Measurements from ENCODE around the gene LRRC41. TPM values are rescaled to one million over a fixed set of nuclear protein-coding genes. Genes with fewer than 3 reads are reported as not detected.

The LRRC41 gene
- total RNA-seq, 1 donor from 2014 or later, result 43.1 TPM

DNA sequence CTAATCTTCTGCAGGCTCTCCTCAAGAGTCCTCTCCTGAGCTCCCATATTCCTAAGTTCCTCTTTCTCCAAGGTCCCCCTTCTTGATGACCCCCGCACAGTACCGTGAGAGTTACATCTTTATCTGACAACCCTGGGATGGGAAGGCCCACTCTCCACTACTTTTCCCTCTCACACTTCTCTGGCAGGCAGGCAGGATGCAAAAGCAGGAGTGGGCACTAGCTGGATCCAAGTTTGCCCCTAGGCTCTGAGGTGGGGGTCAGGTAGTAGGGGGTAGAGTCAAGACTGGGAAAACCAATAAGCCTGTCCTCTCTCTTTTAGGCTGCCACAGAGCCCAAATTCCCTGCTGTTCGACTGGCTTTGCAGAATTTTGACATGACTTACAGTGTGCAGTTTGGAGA, 41.1 kb upstream of the LRRC41 start:
- peaks cover 19% of the 10 kb centered on the region for H3K36me3 Mint-ChIP-seq
- peaks cover 5% of the 10 kb centered on the region for H3K36me3 ChIP-seq
- no peaks in the 10 kb centered on the region for H3K9me3 ChIP-seq (ENCODE audit: low read depth)
- no peak overlapping the region for H3K4me3 Mint-ChIP-seq
- TF ChIP-seq EZH2phosphoT487 (IDR thresholded peaks at IDR 0.05), result no peak
- no peak for TF ChIP-seq EZH2 (IDR thresholded peaks at IDR 0.05)
- TF ChIP-seq, protein P1, sequence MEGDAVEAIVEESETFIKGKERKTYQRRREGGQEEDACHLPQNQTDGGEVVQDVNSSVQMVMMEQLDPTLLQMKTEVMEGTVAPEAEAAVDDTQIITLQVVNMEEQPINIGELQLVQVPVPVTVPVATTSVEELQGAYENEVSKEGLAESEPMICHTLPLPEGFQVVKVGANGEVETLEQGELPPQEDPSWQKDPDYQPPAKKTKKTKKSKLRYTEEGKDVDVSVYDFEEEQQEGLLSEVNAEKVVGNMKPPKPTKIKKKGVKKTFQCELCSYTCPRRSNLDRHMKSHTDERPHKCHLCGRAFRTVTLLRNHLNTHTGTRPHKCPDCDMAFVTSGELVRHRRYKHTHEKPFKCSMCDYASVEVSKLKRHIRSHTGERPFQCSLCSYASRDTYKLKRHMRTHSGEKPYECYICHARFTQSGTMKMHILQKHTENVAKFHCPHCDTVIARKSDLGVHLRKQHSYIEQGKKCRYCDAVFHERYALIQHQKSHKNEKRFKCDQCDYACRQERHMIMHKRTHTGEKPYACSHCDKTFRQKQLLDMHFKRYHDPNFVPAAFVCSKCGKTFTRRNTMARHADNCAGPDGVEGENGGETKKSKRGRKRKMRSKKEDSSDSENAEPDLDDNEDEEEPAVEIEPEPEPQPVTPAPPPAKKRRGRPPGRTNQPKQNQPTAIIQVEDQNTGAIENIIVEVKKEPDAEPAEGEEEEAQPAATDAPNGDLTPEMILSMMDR (IDR thresholded peaks at IDR 0.05), result no peak
- H3K27me3 Mint-ChIP-seq (ENCODE audit: insufficient read depth, low read depth), result peaks cover 6% of the 10 kb centered on the region
- no peak overlapping the region for H3K27ac ChIP-seq
- H3K27ac Mint-ChIP-seq, result peak overlapping the region; percentile 28
- H3K27me3 ChIP-seq, result no peaks in the 10 kb centered on the region
- no peaks in the 10 kb centered on the region for H3K4me1 ChIP-seq
- H3F3A ChIP-seq (ENCODE audit: low read depth), result peaks cover 30% of the 10 kb centered on the region
- H3K79me2 ChIP-seq (ENCODE audit: low read depth), result no peaks in the 10 kb centered on the region
- DNase-seq (ENCODE audit: low spot score), result no peak
- no peak overlapping the region for H3K4me2 ChIP-seq
- no peak overlapping the region for H3K9ac ChIP-seq
- no peak overlapping the region for H2AFZ ChIP-seq (replicated peaks)
- no peak overlapping the region for H3K4me3 ChIP-seq
- no peaks in the 10 kb centered on the region for H4K20me1 ChIP-seq (ENCODE audit: low read depth)
- peaks cover 2% of the 10 kb centered on the region for H3K9me3 Mint-ChIP-seq
- peaks cover 25% of the 10 kb centered on the region for H3K4me1 Mint-ChIP-seq

DNA sequence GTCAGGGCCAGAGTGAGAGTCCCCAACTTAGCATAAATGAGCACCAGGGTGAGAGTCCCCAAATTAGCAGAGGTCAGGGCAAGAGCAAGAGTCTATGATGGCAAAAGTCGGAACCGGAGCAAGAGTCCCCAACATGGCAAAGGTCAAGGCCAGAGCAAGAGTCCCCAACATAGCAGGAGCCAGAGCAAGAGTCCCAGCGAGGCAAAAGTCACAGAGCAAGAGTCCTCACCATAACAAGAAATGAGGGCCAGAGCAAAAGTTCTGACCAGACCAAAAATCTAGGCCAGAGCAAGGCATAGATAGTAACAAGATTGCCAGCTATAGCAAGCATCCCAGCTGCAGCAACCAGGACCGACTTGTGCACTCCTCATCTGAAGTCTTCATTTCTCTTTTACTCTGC, 40.3 kb upstream of the LRRC41 start:
- Histone ChIP-seq H3K79me2 (ENCODE audit: low read depth) (no peaks in the 10 kb centered on the region), H3K9ac (no peak overlapping the region), H3K36me3 (peaks cover 5% of the 10 kb centered on the region), H2AFZ (replicated peaks) (no peak overlapping the region), H3F3A (ENCODE audit: low read depth) (peaks cover 37% of the 10 kb centered on the region), H3K4me1 (no peaks in the 10 kb centered on the region), H3K27ac (no peak overlapping the region), H3K27me3 (no peaks in the 10 kb centered on the region), H3K4me2 (no peak overlapping the region), H3K4me3 (no peak overlapping the region), H4K20me1 (ENCODE audit: low read depth) (no peaks in the 10 kb centered on the region), H3K9me3 (ENCODE audit: low read depth) (no peaks in the 10 kb centered on the region)
- no peak for DNase-seq (ENCODE audit: low spot score)
- Mint-ChIP-seq H3K27ac (no peak overlapping the region), H3K4me1 (peaks cover 28% of the 10 kb centered on the region), H3K36me3 (peaks cover 17% of the 10 kb centered on the region), H3K9me3 (peaks cover 2% of the 10 kb centered on the region), H3K27me3 (ENCODE audit: insufficient read depth, low read depth) (peaks cover 6% of the 10 kb centered on the region), H3K4me3 (no peak overlapping the region)
- TF ChIP-seq EZH2 (IDR thresholded peaks at IDR 0.05) (no peak), EZH2phosphoT487 (IDR thresholded peaks at IDR 0.05) (no peak)
- TF ChIP-seq, protein P1 (IDR thresholded peaks at IDR 0.05), result no peak

DNA sequence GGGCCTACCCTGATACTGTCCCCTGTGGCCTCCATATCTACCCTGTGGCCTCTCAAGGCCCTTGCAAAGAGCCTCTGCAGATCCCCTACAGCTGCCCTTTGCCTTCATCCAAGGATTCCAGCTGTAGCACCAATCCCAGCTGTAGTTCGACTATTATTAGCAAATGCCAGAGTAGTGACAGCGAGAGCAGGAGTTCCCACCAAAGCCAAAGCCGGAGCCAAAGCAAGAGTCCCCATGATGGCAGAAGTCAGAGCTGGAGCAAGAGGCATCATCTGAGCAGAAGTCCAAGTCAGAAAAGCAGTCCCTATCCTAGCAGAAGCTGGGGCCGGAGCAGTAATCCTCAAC, 39.9 kb upstream of the LRRC41 start:
- no peak overlapping the region for H3K4me3 ChIP-seq

More for the DNA sequence above, 39.9 kb upstream of the LRRC41 start:
- Histone ChIP-seq H3K36me3 (peaks cover 5% of the 10 kb centered on the region), H3K9me3 (ENCODE audit: low read depth) (no peaks in the 10 kb centered on the region), H4K20me1 (ENCODE audit: low read depth) (no peaks in the 10 kb centered on the region), H3K4me1 (no peaks in the 10 kb centered on the region), H3K27ac (no peak overlapping the region), H3K79me2 (ENCODE audit: low read depth) (no peaks in the 10 kb centered on the region), H3F3A (ENCODE audit: low read depth) (peaks cover 40% of the 10 kb centered on the region), H3K4me2 (no peak overlapping the region), H2AFZ (replicated peaks) (no peak overlapping the region), H3K27me3 (no peaks in the 10 kb centered on the region), H3K9ac (no peak overlapping the region)
- no peak for DNase-seq (ENCODE audit: low spot score)
- Mint-ChIP-seq H3K9me3 (peaks cover 2% of the 10 kb centered on the region), H3K4me1 (peaks cover 29% of the 10 kb centered on the region), H3K36me3 (peaks cover 17% of the 10 kb centered on the region), H3K4me3 (no peak overlapping the region), H3K27me3 (ENCODE audit: insufficient read depth, low read depth) (peaks cover 6% of the 10 kb centered on the region), H3K27ac (no peak overlapping the region)
- no peak for TF ChIP-seq EZH2phosphoT487 (IDR thresholded peaks at IDR 0.05)
- TF ChIP-seq, protein P1 (IDR thresholded peaks at IDR 0.05), result no peak
- TF ChIP-seq EZH2 (IDR thresholded peaks at IDR 0.05), result no peak
